Body of pancreas (tissue), 4 donors: ENCODE measurements around the gene MYO1G.

Experiments used
- CTCF ChIP-seq, 7 experiments: fragments of 450-650 bp in 4 of 7; fragments of 200-600 bp in 3 of 7; sonication (generic) in 3 of 7; IDR thresholded peaks; one replicate each; pipeline ENCODE4 v1.5.1; 2016 to 2019; ENCODE audit warnings: antibody characterized with exemption in 7 of 7
- POLR2A ChIP-seq, 3 donors: fragments of 450-650 bp; IDR thresholded peaks; one replicate each; pipeline ENCODE4 v1.6.1; 2016; ENCODE audit warnings: antibody characterized with exemption in 3 of 3, mild to moderate bottlenecking in 2 of 3

GRCh38 chr7:44977959-44978335 is 868 bp downstream of the MYO1G start:
- TF ChIP-seq CTCF (IDR thresholded peaks at IDR 0.05): no peak
- TF ChIP-seq POLR2A (IDR thresholded peaks at IDR 0.05): no peak
